Neuronal stem cell (in vitro differentiated cells): ENCODE results near the gene ABLIM3.

Source experiments
- DNase-seq: peaks from one replicate; pipeline ENCODE4 v3.0.0-alpha.2; 2013; ENCODE audit warnings: low spot score
- H2AFZ ChIP-seq: one replicate; pipeline ENCODE4 v1.6.1; 2013; ENCODE audit warnings: mild to moderate bottlenecking, low read length, inconsistent platforms
- H2AK5ac ChIP-seq: 2 replicates; pipeline ENCODE4 v1.6.1; 2013; ENCODE audit warnings: low read depth, mild to moderate bottlenecking, inconsistent platforms, low read length, moderate library complexity, mixed read lengths
- H2BK120ac ChIP-seq: 2 replicates; pipeline ENCODE4 v1.6.1; 2013; ENCODE audit warnings: low read depth, mild to moderate bottlenecking, inconsistent platforms, low read length, moderate library complexity, mixed read lengths
- H2BK12ac ChIP-seq: one replicate; pipeline ENCODE4 v1.6.1; 2013; ENCODE audit warnings: low read length, inconsistent platforms
- H2BK15ac ChIP-seq: 2 replicates; pipeline ENCODE4 v1.6.1; 2013; ENCODE audit warnings: mild to moderate bottlenecking, low read length, inconsistent platforms, mixed read lengths
- H2BK5ac ChIP-seq: one replicate; pipeline ENCODE4 v1.6.1; 2013; ENCODE audit warnings: inconsistent platforms, mild to moderate bottlenecking, low read length, moderate library complexity
- H3K14ac ChIP-seq: one replicate; pipeline ENCODE4 v1.6.1; 2013; ENCODE audit warnings: low read length, inconsistent platforms
- H3K18ac ChIP-seq: 2 replicates; pipeline ENCODE4 v1.6.1; 2013; ENCODE audit warnings: low read length, inconsistent platforms
- H3K23ac ChIP-seq: 2 replicates; pipeline ENCODE4 v1.6.1; 2013; ENCODE audit warnings: low read depth, mild to moderate bottlenecking, mixed read lengths, low read length, inconsistent platforms; ENCODE audit not compliant: poor library complexity
- H3K27ac ChIP-seq: replicated peaks from 3 replicates; pipeline ENCODE4 v1.5.1; 2013; ENCODE audit warnings: low read length, inconsistent platforms
- H3K27me3 ChIP-seq, 3 experiments: 2 replicates each; pipeline ENCODE4 v1.6.1; 2013; ENCODE audit warnings: low read length in 3 of 3, mild to moderate bottlenecking in 2 of 3, inconsistent platforms in 1 of 3, low read depth in 1 of 3, mixed read lengths in 1 of 3, moderate library complexity in 1 of 3; ENCODE audit not compliant: control insufficient read depth in 3 of 3, insufficient read depth in 3 of 3
- H3K36me3 ChIP-seq, 2 donors: replicated peaks in 1 of 2; 2 replicates each; pipeline ENCODE4 v1.6.1; 2013; ENCODE audit warnings: low read length in 2 of 2; ENCODE audit not compliant: control insufficient read depth in 2 of 2, insufficient read depth in 2 of 2
- H3K4ac ChIP-seq: 2 replicates; pipeline ENCODE4 v1.6.1; 2013; ENCODE audit warnings: inconsistent platforms, mild to moderate bottlenecking, low read length, moderate library complexity
- H3K4me1 ChIP-seq, 2 donors: 1 replicate in 1 of 2; 2 replicates in 1 of 2; pipeline ENCODE4 v1.6.1; 2013; ENCODE audit warnings: low read length in 2 of 2, low read depth in 1 of 2; ENCODE audit not compliant: control insufficient read depth in 2 of 2, insufficient read depth in 1 of 2
- H3K4me2 ChIP-seq: one replicate; pipeline ENCODE4 v1.6.1; 2013; ENCODE audit warnings: mild to moderate bottlenecking, low read length, inconsistent platforms; ENCODE audit not compliant: insufficient read depth, poor library complexity, severe bottlenecking
- H3K4me3 ChIP-seq, 2 donors: 2 replicates each; pipeline ENCODE4 v1.5.1; 2013; ENCODE audit warnings: low read length in 2 of 2, mild to moderate bottlenecking in 2 of 2, inconsistent platforms in 1 of 2, moderate library complexity in 1 of 2
- H3K79me1 ChIP-seq: one replicate; pipeline ENCODE4 v1.6.1; 2013; ENCODE audit warnings: low read depth, mild to moderate bottlenecking, inconsistent platforms, low read length, moderate library complexity
- H3K9ac ChIP-seq: one replicate; pipeline ENCODE4 v1.6.1; 2013; ENCODE audit warnings: mild to moderate bottlenecking, low read depth, low read length, inconsistent platforms; ENCODE audit not compliant: poor library complexity
- H3K9me3 ChIP-seq, 2 donors: replicated peaks in 1 of 2; 2 replicates each; pipeline versions ENCODE3 to v1.6.1; 2013; ENCODE audit warnings: low read length in 2 of 2, mild to moderate bottlenecking in 2 of 2, inconsistent platforms in 1 of 2, low read depth in 1 of 2, mixed read lengths in 1 of 2, moderate library complexity in 1 of 2; ENCODE audit not compliant: control insufficient read depth in 2 of 2, insufficient read depth in 1 of 2
- H4K8ac ChIP-seq: one replicate; pipeline ENCODE4 v1.6.1; 2013; ENCODE audit warnings: low read depth, mild to moderate bottlenecking, inconsistent platforms, low read length, moderate library complexity
- H4K91ac ChIP-seq: one replicate; pipeline ENCODE4 v1.6.1; 2013; ENCODE audit warnings: low read length, low read depth, mild to moderate bottlenecking, inconsistent platforms; ENCODE audit not compliant: poor library complexity
- WGBS, 2 donors: extraction: QIAGEN DNeasy Blood & Tissue Kit; methylation state at CpG; one replicate each; pipeline ENCODE4 v1.1.7; 2013; ENCODE audit warnings: missing lambda C conversion rate in 2 of 2, mixed read lengths in 1 of 2; ENCODE audit not compliant: insufficient read length in 2 of 2, insufficient replicate concordance in 1 of 2; ENCODE audit errors: extremely low coverage in 2 of 2; 5-methylcytosine and 5-hydroxymethylcytosine counted together

Gene ABLIM3

GRCh38 chr5:149280124-149280523 is 138.8 kb downstream of the ABLIM3 start:
- Histone ChIP-seq H3K79me1 (no peaks in the 10 kb centered on the region), H2AK5ac (no peak overlapping the region), H3K4me3 (no peak overlapping the region), H2BK5ac (no peak overlapping the region), H3K27me3 (peaks cover 0 to 33% (median 0%) of the 10 kb centered on the region in 3 experiments), H3K9ac (no peak overlapping the region), H3K27ac (no peak overlapping the region), H2BK15ac (no peak overlapping the region), H3K36me3 (no peaks in the 10 kb centered on the region), H2BK120ac (no peak overlapping the region), H3K18ac (no peak overlapping the region), H4K91ac (no peak overlapping the region), H3K9me3 (no peaks in the 10 kb centered on the region), H2BK12ac (no peak overlapping the region), H3K4me1 (no peaks in the 10 kb centered on the region), H3K4me2 (no peak overlapping the region), H2AFZ (no peak overlapping the region), H4K8ac (no peak overlapping the region), H3K23ac (no peak overlapping the region), H3K4ac (no peak overlapping the region), H3K14ac (no peak overlapping the region)
- DNase-seq, result no peak
- no CpG with 5 or more reads among the region's 1 CpG for WGBS, 2 donors

GRCh38 chr5:149280802-149281201 is 139.5 kb downstream of the ABLIM3 start:
- no peak overlapping the region for H4K8ac ChIP-seq
- no peak overlapping the region for H2BK15ac ChIP-seq
- no peak overlapping the region for H2AK5ac ChIP-seq
- no peak overlapping the region for H2BK120ac ChIP-seq
- H3K9me3 ChIP-seq, result no peaks in the 10 kb centered on the region
- H3K4me3 ChIP-seq, result no peak overlapping the region
- H3K23ac ChIP-seq, result no peak overlapping the region
- H2AFZ ChIP-seq, result no peak overlapping the region
- no peak overlapping the region for H3K9ac ChIP-seq
- H2BK12ac ChIP-seq, result no peak overlapping the region
- no peak overlapping the region for H3K4me2 ChIP-seq
- DNase-seq, result no peak
- H3K36me3 ChIP-seq, result no peaks in the 10 kb centered on the region
- H2BK5ac ChIP-seq, result no peak overlapping the region
- no peak overlapping the region for H4K91ac ChIP-seq
- H3K4me1 ChIP-seq, result no peaks in the 10 kb centered on the region
- H3K14ac ChIP-seq, result no peak overlapping the region
- H3K79me1 ChIP-seq, result no peaks in the 10 kb centered on the region
- no peak overlapping the region for H3K18ac ChIP-seq
- H3K27ac ChIP-seq, result no peak overlapping the region
- WGBS, 2 donors, result no CpG with 5 or more reads among the region's 4 CpGs
- peaks cover 0 to 34% (median 0%) of the 10 kb centered on the region in 3 experiments for H3K27me3 ChIP-seq
- H3K4ac ChIP-seq, result no peak overlapping the region

- no peak overlapping the region for H2BK120ac ChIP-seq
- no peaks in the 10 kb centered on the region for H3K9me3 ChIP-seq
- H4K8ac ChIP-seq, result no peak overlapping the region
- no peak overlapping the region for H3K4me3 ChIP-seq
- no peaks in the 10 kb centered on the region for H3K36me3 ChIP-seq
- WGBS, 2 donors, result no CpG with 5 or more reads among the region's 12 CpGs
- DNase-seq, result no peak
- H3K27me3 ChIP-seq, result peaks cover 0 to 21% (median 0%) of the 10 kb centered on the region in 3 experiments
- no peak overlapping the region for H3K18ac ChIP-seq
- no peaks in the 10 kb centered on the region for H3K79me1 ChIP-seq
- no peak overlapping the region for H2AFZ ChIP-seq
- H3K14ac ChIP-seq, result no peak overlapping the region
- no peak overlapping the region for H2BK5ac ChIP-seq
- no peak overlapping the region for H4K91ac ChIP-seq
- no peak overlapping the region for H3K23ac ChIP-seq
- no peak overlapping the region for H3K9ac ChIP-seq
- H3K4me2 ChIP-seq, result no peak overlapping the region
- H3K4me1 ChIP-seq, result no peaks in the 10 kb centered on the region
- H2AK5ac ChIP-seq, result no peak overlapping the region
- H2BK12ac ChIP-seq, result no peak overlapping the region
- H2BK15ac ChIP-seq, result no peak overlapping the region
- H3K27ac ChIP-seq, result no peak overlapping the region
- H3K4ac ChIP-seq, result no peak overlapping the region
Measured at GRCh38 chr5:149282027-149282965, 141.0 kb downstream of the ABLIM3 start.

GRCh38 chr5:149282966-149283332 is 141.7 kb downstream of the ABLIM3 start:
- Histone ChIP-seq H2AFZ (no peak overlapping the region), H2AK5ac (no peak overlapping the region), H3K79me1 (no peaks in the 10 kb centered on the region), H2BK15ac (no peak overlapping the region), H3K18ac (no peak overlapping the region), H3K4me1 (no peaks in the 10 kb centered on the region), H4K91ac (no peak overlapping the region), H3K36me3 (no peaks in the 10 kb centered on the region), H3K9ac (no peak overlapping the region), H3K23ac (no peak overlapping the region), H3K4me3 (no peak overlapping the region), H3K27me3 (peaks cover 0 to 18% (median 0%) of the 10 kb centered on the region in 3 experiments), H3K4me2 (no peak overlapping the region), H3K9me3 (no peaks in the 10 kb centered on the region), H2BK120ac (no peak overlapping the region), H2BK5ac (no peak overlapping the region), H3K27ac (no peak overlapping the region), H4K8ac (no peak overlapping the region), H3K4ac (no peak overlapping the region), H3K14ac (no peak overlapping the region), H2BK12ac (no peak overlapping the region)
- no CpG with 5 or more reads among the region's 5 CpGs for WGBS, 2 donors
- DNase-seq, result no peak
